Measurements from ENCODE around the gene CFH. TPM values are rescaled to one million over a fixed set of nuclear protein-coding genes. Genes with fewer than 3 reads are reported as not detected.
"Not testable (repeated sequence)": the region's sequence is repeated elsewhere in the genome, so short reads cannot be mapped to it uniquely, and the experiment has no call there.

Gene CFH
- total RNA-seq, 2 experiments from 2014 or later: 0.70 to 0.92 TPM

- ChIA-PET POLR2A (no interaction called here), CTCF (no interaction called here)
Observed at GRCh38 chr1:196734460-196734859, 82.6 kb downstream of the CFH start.

GRCh38 chr1:196738730-196739129 is 86.9 kb downstream of the CFH start:
- POLR2A ChIA-PET: no interaction called here

GRCh38 chr1:196743244-196743643 is 91.4 kb downstream of the CFH start:
- POLR2A ChIA-PET, CTCF ChIA-PET: not testable (repeated sequence)

More at GRCh38 chr1:196738730-196739129, 86.9 kb downstream of the CFH start:
- CTCF ChIA-PET: no interaction called here

- POLR2A ChIA-PET, CTCF ChIA-PET: not testable (repeated sequence)
Observed at GRCh38 chr1:196765019-196765740, 113.3 kb downstream of the CFH start.

GRCh38 chr1:196769823-196770222 is 118.0 kb downstream of the CFH start:
- POLR2A ChIA-PET, CTCF ChIA-PET: not testable (repeated sequence)

- POLR2A ChIA-PET: no interaction called here
- CTCF ChIA-PET: no interaction called here
Observed at GRCh38 chr1:196773713-196774112, 121.9 kb downstream of the CFH start.

GRCh38 chr1:196774175-196774574 is 122.3 kb downstream of the CFH start:
- CTCF ChIA-PET: no interaction called here
- POLR2A ChIA-PET: no interaction called here

- ChIA-PET CTCF (no interaction called here), POLR2A (no interaction called here)
Observed at GRCh38 chr1:196774603-196775002, 122.8 kb downstream of the CFH start, which contains the start of gene CFHR3. Gene CFHR3, plus strand, starts transcription at chr1:196774840. Its CDS starts 47 bp downstream, at chr1:196774887.

GRCh38 chr1:196777603-196778002 is 125.8 kb downstream of the CFH start:
- CTCF ChIA-PET: no interaction called here
- POLR2A ChIA-PET: no interaction called here

GRCh38 chr1:196779093-196779492 is 127.2 kb downstream of the CFH start:
- ChIA-PET POLR2A (no interaction called here), CTCF (no interaction called here)

- CTCF ChIA-PET, POLR2A ChIA-PET: not testable (repeated sequence)
Observed at GRCh38 chr1:196791252-196791651, 139.4 kb downstream of the CFH start.

- POLR2A ChIA-PET, CTCF ChIA-PET: not testable (repeated sequence)
Observed at GRCh38 chr1:196794103-196794502, 142.3 kb downstream of the CFH start.

Other genes with a start within 250 kb of the CFH start
- gene KCNT2, start 43.6 kb upstream of the CFH start, total RNA-seq: not detected
- gene CFHR3, start 122.8 kb downstream of the CFH start, total RNA-seq: not detected
- gene CFHR1, start 167.7 kb downstream of the CFH start, total RNA-seq: not detected
- gene CFHR4, start 236.0 kb downstream of the CFH start, total RNA-seq: not detected